Activated CD8-positive, alpha-beta memory T cell treated with anti-CD3 and anti-CD28 coated beads, Interleukin-2, amount 50 U/mL, for 24 hours (primary cell): Measurements from ENCODE around the gene EXOSC6.
"Not testable (repeated sequence)": the region's sequence is repeated elsewhere in the genome, so short reads cannot be mapped to it uniquely, and the experiment has no call there.

ENCODE experiments used
- DNase-seq: peaks from one replicate; pipeline ENCODE4 v3.0.0-alpha.2; 2020; ENCODE audit errors: extremely low read depth

EXOSC6 gene

GRCh38 chr16:70251629-70252354 lies at the start of gene EXOSC6:
Gene EXOSC6, minus strand, starts transcription at chr16:70251940. Its CDS starts 40 bp downstream, at chr16:70251900.
- DNase-seq: peak; percentile 73

GRCh38 chr16:70301121-70301520 lies 49.4 kb upstream of the EXOSC6 start:
- DNase-seq: no peak

GRCh38 chr16:70298988-70299938 lies 47.5 kb upstream of the EXOSC6 start, which contains the start of gene DDX19B:
Gene DDX19B, plus strand, starts transcription at chr16:70299186. Its CDS starts 112 bp downstream, at chr16:70299298.
- peak; percentile 19 for DNase-seq

GRCh38 chr16:70295634-70296033 lies 43.9 kb upstream of the EXOSC6 start:
- DNase-seq: no peak

- no peak for DNase-seq
Observed at GRCh38 chr16:70294385-70295025, 42.8 kb upstream of the EXOSC6 start.

- DNase-seq: not testable (repeated sequence)
Observed at GRCh38 chr16:70292148-70292547, 40.4 kb upstream of the EXOSC6 start.

- DNase-seq: no peak
Observed at GRCh38 chr16:70290949-70291519, 39.3 kb upstream of the EXOSC6 start.

GRCh38 chr16:70289229-70290094 lies 37.7 kb upstream of the EXOSC6 start, which contains the start of gene AARS1:
Gene AARS1, minus strand, starts transcription at chr16:70289506. Its CDS starts 6,743 bp downstream, at chr16:70282763.
- DNase-seq: peak; percentile 87

- DNase-seq: not testable (repeated sequence)
Observed at GRCh38 chr16:70287304-70287971, 35.7 kb upstream of the EXOSC6 start.

GRCh38 chr16:70276392-70276791 lies 24.7 kb upstream of the EXOSC6 start:
- DNase-seq: no peak

GRCh38 chr16:70271696-70272095 lies 20.0 kb upstream of the EXOSC6 start:
- no peak for DNase-seq

- DNase-seq: no peak
Observed at GRCh38 chr16:70270176-70270575, 18.4 kb upstream of the EXOSC6 start.

GRCh38 chr16:70269471-70269870 lies 17.7 kb upstream of the EXOSC6 start:
- DNase-seq: no peak

GRCh38 chr16:70267922-70268321 lies 16.2 kb upstream of the EXOSC6 start:
- DNase-seq: not testable (repeated sequence)

GRCh38 chr16:70267516-70267915 lies 15.8 kb upstream of the EXOSC6 start:
- DNase-seq: no peak

GRCh38 chr16:70259903-70260302 lies 8.2 kb upstream of the EXOSC6 start:
- not testable (repeated sequence) for DNase-seq

- no peak for DNase-seq
Observed at GRCh38 chr16:70258946-70259345, 7.2 kb upstream of the EXOSC6 start.

- DNase-seq: no peak
Observed at GRCh38 chr16:70258065-70258464, 6.3 kb upstream of the EXOSC6 start.

GRCh38 chr16:70257391-70257790 lies 5.7 kb upstream of the EXOSC6 start:
- no peak for DNase-seq

- DNase-seq: no peak
Observed at GRCh38 chr16:70255574-70255973, 3.8 kb upstream of the EXOSC6 start.
